Osteoblast (primary cell): ENCODE results near the gene ANKS6. TPM values are rescaled to one million over a fixed set of nuclear protein-coding genes. Genes with fewer than 3 reads are reported as not detected.

Experiments used
- DNase-seq: peaks from one replicate; pipeline ENCODE4 v3.0.0; 2011; ENCODE audit warnings: low spot score, mixed read lengths; ENCODE audit not compliant: insufficient read length; ENCODE audit errors: missing footprints
- H2AFZ ChIP-seq: 2 replicates; pipeline ENCODE4 v1.6.0; 2011; ENCODE audit warnings: mild to moderate bottlenecking, low read length
- H3K27ac ChIP-seq: 2 replicates; pipeline ENCODE4 v1.5.1; 2011; ENCODE audit warnings: mild to moderate bottlenecking, low read depth, low read length, moderate library complexity
- H3K27me3 ChIP-seq: 2 replicates; pipeline ENCODE4 v1.6.0; 2012; ENCODE audit warnings: mild to moderate bottlenecking, control low read depth, inconsistent platforms, low read length, moderate library complexity; ENCODE audit not compliant: insufficient read depth
- H3K36me3 ChIP-seq: 2 replicates; pipeline ENCODE4 v1.5.1; 2011; ENCODE audit warnings: mild to moderate bottlenecking, low read length, control low read depth, moderate library complexity; ENCODE audit not compliant: insufficient read depth
- H3K4me1 ChIP-seq: 2 replicates; pipeline ENCODE4 v1.5.1; 2011; ENCODE audit warnings: mild to moderate bottlenecking, low read length, control low read depth, moderate library complexity; ENCODE audit not compliant: insufficient read depth
- H3K4me2 ChIP-seq: 2 replicates; pipeline ENCODE4 v1.6.0; 2011; ENCODE audit warnings: mild to moderate bottlenecking, low read length; ENCODE audit not compliant: insufficient read depth
- H3K4me3 ChIP-seq: fragments of 200-600 bp; sonication (generic); 3 replicates; pipeline ENCODE4 v1.5.1; 2012; ENCODE audit warnings: mild to moderate bottlenecking, low read length, inconsistent platforms; ENCODE audit not compliant: insufficient read depth
- H3K79me2 ChIP-seq: 2 replicates; pipeline ENCODE4 v1.6.0; 2012; ENCODE audit warnings: mild to moderate bottlenecking, low read length, control low read depth, inconsistent platforms; ENCODE audit not compliant: insufficient read depth
- H3K9me3 ChIP-seq: 2 replicates; pipeline ENCODE4 v1.5.1; 2011; ENCODE audit warnings: low read depth, low read length, control low read depth
- H4K20me1 ChIP-seq: 2 replicates; pipeline ENCODE4 v1.6.0; 2012; ENCODE audit warnings: mild to moderate bottlenecking, low read length, control low read depth; ENCODE audit not compliant: insufficient read depth
- CTCF ChIP-seq: IDR thresholded peaks from 2 replicates; pipeline ENCODE4 v1.5.1; 2011; ENCODE audit warnings: mild to moderate bottlenecking, low read depth, low read length, moderate library complexity; ENCODE audit errors: extremely low read depth
- total RNA-seq: library from RNA; depleted of rRNA; stranded (reverse); fragments of >200 nt; gene quantifications from 2 replicates; pipeline ENCODE4 v1.2.3, GENCODE V29; 2012

ANKS6 gene
- total RNA-seq, 1 donor: 21.7 TPM

GRCh38 chr9:98786750-98787510, 9.4 kb downstream of the ANKS6 start:
- Histone ChIP-seq H3K4me1 (peaks cover 10% of the 10 kb centered on the region), H3K4me2 (no peak overlapping the region), H3K36me3 (peaks cover 10% of the 10 kb centered on the region), H2AFZ (no peak overlapping the region), H3K27ac (no peak overlapping the region), H3K9me3 (no peaks in the 10 kb centered on the region), H3K27me3 (no peaks in the 10 kb centered on the region), H3K4me3 (no peak overlapping the region), H3K79me2 (peaks cover 18% of the 10 kb centered on the region), H4K20me1 (peaks cover 26% of the 10 kb centered on the region)
- no peak for TF ChIP-seq CTCF
- no peak for DNase-seq

GRCh38 chr9:98784831-98785806, 11.2 kb downstream of the ANKS6 start:
- no peaks in the 10 kb centered on the region for H3K27me3 ChIP-seq
- H3K4me3 ChIP-seq: no peak overlapping the region
- H3K4me2 ChIP-seq: no peak overlapping the region
- H3K27ac ChIP-seq: no peak overlapping the region
- peak; percentile 26 for DNase-seq
- H3K79me2 ChIP-seq: peaks cover 5% of the 10 kb centered on the region
- no peak for TF ChIP-seq CTCF
- peaks cover 17% of the 10 kb centered on the region for H3K36me3 ChIP-seq
- H4K20me1 ChIP-seq: peaks cover 17% of the 10 kb centered on the region
- no peaks in the 10 kb centered on the region for H3K4me1 ChIP-seq
- no peaks in the 10 kb centered on the region for H3K9me3 ChIP-seq
- no peak overlapping the region for H2AFZ ChIP-seq

- no peaks in the 10 kb centered on the region for H3K9me3 ChIP-seq
- H2AFZ ChIP-seq: no peak overlapping the region
- H3K4me3 ChIP-seq: no peak overlapping the region
- H3K36me3 ChIP-seq: peaks cover 17% of the 10 kb centered on the region
- DNase-seq: no peak
- TF ChIP-seq CTCF: no peak
- H3K4me1 ChIP-seq: no peaks in the 10 kb centered on the region
- H3K27me3 ChIP-seq: no peaks in the 10 kb centered on the region
- H3K79me2 ChIP-seq: no peaks in the 10 kb centered on the region
- peaks cover 12% of the 10 kb centered on the region for H4K20me1 ChIP-seq
- H3K4me2 ChIP-seq: no peak overlapping the region
- no peak overlapping the region for H3K27ac ChIP-seq
Observed at GRCh38 chr9:98783518-98784226, 12.7 kb downstream of the ANKS6 start.
